Measurements from ENCODE around the gene NHP2.

- TF ChIP-seq POLR2AphosphoS2 (IDR thresholded peaks at IDR 0.05; ENCODE audit: low read length) (no peak), HCFC1 (IDR thresholded peaks at IDR 0.05; ENCODE audit: low read depth, low read length) (no peak), HNRNPL (IDR thresholded peaks at IDR 0.05; ENCODE audit: low read depth, low read length) (no peak), GATAD2A (IDR thresholded peaks at IDR 0.05) (no peak), MAFF (IDR thresholded peaks at IDR 0.05; ENCODE audit: low read length) (no peak), TSC22D4 (tag; IDR thresholded peaks at IDR 0.05) (no peak), CTCF (IDR thresholded peaks at IDR 0.05 in 2 of 3, conservative IDR thresholded peaks at IDR 0.05 in 1 of 3; ENCODE audit: insufficient read depth in 2 of 3, low read depth in 1 of 3, low read length in 3 of 3) (no peak), BRCA1 (IDR thresholded peaks at IDR 0.05) (no peak), BRCA1 (CRISPR knock-in tag; IDR thresholded peaks at IDR 0.05) (no peak), SLC30A9 (CRISPR knock-in tag; IDR thresholded peaks at IDR 0.05) (no peak), ZNF384 (IDR thresholded peaks at IDR 0.05; ENCODE audit: low read depth, low read length) (no peak), HMG20A (CRISPR knock-in tag; conservative IDR thresholded peaks at IDR 0.05) (no peak), MYBL2 (IDR thresholded peaks at IDR 0.05; ENCODE audit: low read depth) (no peak), MYBL2 (CRISPR knock-in tag; IDR thresholded peaks at IDR 0.05; ENCODE audit: borderline replicate concordance) (no peak)
Measured at GRCh38 chr5:178196281-178196812, 42.7 kb upstream of the NHP2 start.

All from K562 (cell line).